Prostate gland (tissue), 2 donors: ENCODE data around the gene GRAMD1B.

Source experiments
- CTCF ChIP-seq, 4 experiments: fragments of 200-600 bp in 2 of 4; fragments of 450-650 bp in 2 of 4; sonication (generic) in 2 of 4; IDR thresholded peaks; 1 replicate in 3 of 4; 2 replicates in 1 of 4; pipeline ENCODE4 v1.5.1; 2016 to 2019; ENCODE audit warnings: antibody characterized with exemption in 4 of 4, mild to moderate bottlenecking in 2 of 4, moderate library complexity in 2 of 4
- POLR2A ChIP-seq: fragments of 450-650 bp; IDR thresholded peaks from one replicate; pipeline ENCODE4 v1.6.1; 2016; ENCODE audit warnings: antibody characterized with exemption, mild to moderate bottlenecking

DNA sequence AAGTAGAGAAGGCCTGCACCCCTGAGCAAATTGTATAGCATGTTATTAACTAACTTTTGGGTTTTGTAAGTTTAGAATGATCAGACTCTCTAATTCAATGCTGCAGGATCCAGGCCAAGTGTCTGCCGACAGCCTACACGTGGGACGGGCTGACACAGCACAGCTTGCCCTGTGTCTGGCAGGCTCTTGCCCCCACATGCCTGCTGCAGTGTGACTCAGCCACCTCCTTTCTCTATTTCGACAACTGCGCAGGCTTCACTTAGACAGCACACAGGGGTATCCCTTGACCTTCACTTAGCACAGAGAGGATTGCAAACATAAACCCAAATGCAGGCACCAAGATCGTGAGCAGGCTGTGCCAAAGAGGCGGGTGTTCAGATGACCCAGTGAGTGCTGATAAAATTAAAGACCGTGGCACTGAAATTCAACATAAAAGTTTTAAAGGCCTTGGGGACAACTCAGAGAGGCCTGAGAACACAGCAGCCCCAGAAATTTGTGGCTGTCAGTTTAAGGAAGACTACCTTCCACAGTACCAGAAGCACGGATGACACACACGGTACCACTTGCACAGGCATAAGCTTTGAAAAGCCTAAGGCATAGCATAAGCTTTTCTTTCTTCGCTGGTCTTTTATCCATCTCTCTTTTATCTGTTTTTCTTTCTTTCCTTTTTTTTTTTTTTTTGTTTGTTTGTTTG, 186.6 kb downstream of the GRAMD1B start:
- TF ChIP-seq POLR2A (no peak), CTCF (IDR thresholded peaks at IDR 0.05) (no peak)
